Suprapubic skin (tissue), 4 donors: ENCODE data around the gene CAPN10.

Experiments used
- EP300 ChIP-seq: sonication (generic); formaldehyde crosslinking; IDR thresholded peaks from one replicate; pipeline ENCODE4 v1.6.1; 2017; ENCODE audit warnings: antibody characterized with exemption
- POLR2A ChIP-seq, 2 donors: fragments of 450-650 bp; IDR thresholded peaks; one replicate each; pipeline ENCODE4 v1.6.1; 2017; ENCODE audit warnings: antibody characterized with exemption in 2 of 2, mild to moderate bottlenecking in 2 of 2, moderate library complexity in 2 of 2
- POLR2AphosphoS5 ChIP-seq, 3 donors: sonication (generic); formaldehyde crosslinking; IDR thresholded peaks; one replicate each; pipeline ENCODE4 v1.6.1; 2017; ENCODE audit warnings: antibody characterized with exemption in 3 of 3
- TF ChIP-seq, protein P1 (sequence below), 2 donors: fragments of 200-600 bp in 1 of 2; fragments of 450-650 bp in 1 of 2; sonication (generic) in 1 of 2; IDR thresholded peaks; one replicate each; pipeline ENCODE4 v1.5.1; 2016 to 2019; ENCODE audit warnings: antibody characterized with exemption in 2 of 2, mild to moderate bottlenecking in 1 of 2, moderate library complexity in 1 of 2

DNA sequence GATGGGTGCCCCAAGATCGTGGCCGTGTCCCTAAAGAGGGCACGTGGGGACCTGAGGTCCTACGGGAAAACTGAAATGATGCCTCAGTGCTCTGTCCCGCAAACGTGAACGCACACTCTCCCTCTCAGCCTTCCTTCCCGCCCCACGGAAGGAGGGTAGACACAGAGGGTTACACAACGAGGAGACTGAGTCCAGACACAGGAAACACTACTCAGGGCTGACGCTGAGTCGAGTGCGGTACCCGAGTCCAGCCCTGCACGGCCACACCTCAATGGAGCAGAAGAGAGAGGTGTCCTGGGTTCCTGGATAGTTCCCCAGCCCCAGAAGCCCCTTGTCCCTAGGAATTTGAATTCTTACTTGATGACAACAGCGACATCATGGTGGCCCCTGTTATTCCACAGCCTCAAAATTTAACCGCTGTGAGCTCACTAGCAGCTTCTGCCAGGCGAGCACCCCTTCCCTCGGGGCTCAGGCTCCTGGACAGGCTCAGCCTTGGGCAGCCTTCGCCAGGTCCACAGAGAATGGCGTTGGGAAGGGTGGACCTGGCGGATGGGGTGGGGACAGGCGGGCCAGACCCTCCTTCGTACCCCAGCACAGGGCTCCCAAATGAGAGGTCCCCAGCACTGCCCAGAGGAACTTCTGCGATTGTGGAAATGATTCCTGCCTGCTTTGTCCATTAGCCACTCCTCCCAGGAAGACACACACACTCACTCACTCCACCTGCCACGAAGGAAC, 19.2 kb upstream of the CAPN10 start:
- no peak for TF ChIP-seq EP300
- TF ChIP-seq, protein P1, sequence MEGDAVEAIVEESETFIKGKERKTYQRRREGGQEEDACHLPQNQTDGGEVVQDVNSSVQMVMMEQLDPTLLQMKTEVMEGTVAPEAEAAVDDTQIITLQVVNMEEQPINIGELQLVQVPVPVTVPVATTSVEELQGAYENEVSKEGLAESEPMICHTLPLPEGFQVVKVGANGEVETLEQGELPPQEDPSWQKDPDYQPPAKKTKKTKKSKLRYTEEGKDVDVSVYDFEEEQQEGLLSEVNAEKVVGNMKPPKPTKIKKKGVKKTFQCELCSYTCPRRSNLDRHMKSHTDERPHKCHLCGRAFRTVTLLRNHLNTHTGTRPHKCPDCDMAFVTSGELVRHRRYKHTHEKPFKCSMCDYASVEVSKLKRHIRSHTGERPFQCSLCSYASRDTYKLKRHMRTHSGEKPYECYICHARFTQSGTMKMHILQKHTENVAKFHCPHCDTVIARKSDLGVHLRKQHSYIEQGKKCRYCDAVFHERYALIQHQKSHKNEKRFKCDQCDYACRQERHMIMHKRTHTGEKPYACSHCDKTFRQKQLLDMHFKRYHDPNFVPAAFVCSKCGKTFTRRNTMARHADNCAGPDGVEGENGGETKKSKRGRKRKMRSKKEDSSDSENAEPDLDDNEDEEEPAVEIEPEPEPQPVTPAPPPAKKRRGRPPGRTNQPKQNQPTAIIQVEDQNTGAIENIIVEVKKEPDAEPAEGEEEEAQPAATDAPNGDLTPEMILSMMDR (IDR thresholded peaks at IDR 0.05), result no peak
- no peak for TF ChIP-seq POLR2A (IDR thresholded peaks at IDR 0.05)
- TF ChIP-seq POLR2AphosphoS5 (IDR thresholded peaks at IDR 0.05), result no peak
